ENCODE results near the gene IRGC.

The IRGC gene

DNA sequence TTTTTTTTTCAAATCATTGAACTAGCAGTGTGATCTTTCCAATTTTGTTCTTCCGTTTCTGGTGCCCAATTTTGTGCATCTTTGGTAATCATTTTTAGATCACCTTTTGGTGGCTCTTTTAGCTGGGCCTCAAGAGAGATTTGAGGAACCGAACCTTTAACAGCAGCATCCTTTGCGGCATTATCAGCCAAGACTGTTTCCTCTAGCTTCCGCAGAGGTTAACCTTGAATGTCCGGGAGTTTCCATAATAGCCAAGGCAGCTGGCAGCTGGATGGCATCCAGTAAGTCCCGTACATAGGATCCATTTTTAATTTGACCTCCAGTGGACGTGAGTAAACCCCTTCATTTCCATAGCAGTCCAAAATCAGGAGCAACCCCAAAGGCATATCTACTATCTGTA, 9.6 kb downstream of the IRGC start:
- DNase-seq, result no peak

DNA sequence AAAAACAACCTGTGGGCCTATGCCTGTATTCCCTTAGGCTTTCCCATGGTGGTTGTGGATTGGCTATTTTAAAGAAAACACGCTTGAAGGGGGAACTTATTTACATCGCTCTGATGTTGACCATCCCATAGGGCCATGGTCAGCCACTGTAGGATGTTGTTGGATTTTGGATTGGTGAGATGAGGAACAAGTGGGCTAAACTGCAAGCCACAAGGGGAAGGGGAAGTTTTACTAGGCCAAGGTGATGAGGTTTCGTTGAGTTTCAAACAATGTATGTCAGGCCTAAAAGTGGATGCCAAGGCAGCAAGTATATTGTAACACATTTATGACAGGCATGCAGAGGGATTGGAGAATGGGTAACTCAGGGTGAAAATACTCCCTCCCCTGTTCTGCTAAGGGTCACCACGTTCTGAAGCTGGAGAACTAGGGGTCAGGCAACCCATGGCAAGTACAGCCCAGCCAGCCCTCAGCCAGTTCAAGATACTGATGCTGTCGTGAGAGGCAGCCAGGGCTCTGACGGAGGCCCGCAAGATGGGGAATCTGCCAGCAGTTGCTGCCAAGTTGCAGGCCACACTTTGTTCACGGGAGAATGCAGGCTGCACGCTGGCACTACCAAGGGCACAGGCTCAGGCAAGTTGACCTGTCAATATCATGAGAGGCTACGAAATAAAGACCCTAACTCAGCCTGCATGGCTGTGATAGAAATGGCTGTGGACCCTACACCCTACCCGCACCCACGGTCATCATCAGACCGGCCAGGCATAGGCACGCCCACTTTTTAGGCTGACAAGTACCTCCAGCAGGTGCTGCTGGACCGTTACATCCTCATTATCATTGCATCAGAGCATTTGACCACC, 11.1 kb downstream of the IRGC start:
- DNase-seq, result no peak

DNA sequence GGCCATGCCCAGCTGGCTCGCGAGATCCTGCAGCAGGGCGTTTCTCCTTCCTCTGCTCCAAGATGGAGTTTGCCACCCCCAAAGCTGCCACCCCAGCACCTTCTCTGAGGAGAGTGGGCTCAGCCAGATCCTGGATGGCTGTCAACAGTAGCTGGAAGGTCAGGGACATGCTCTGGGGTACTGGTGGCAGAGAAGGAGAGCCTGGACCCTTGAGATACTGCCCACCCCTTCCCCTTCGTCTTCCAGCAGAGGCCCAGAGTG, 11.6 kb downstream of the IRGC start:
- DNase-seq, result no peak

DNA sequence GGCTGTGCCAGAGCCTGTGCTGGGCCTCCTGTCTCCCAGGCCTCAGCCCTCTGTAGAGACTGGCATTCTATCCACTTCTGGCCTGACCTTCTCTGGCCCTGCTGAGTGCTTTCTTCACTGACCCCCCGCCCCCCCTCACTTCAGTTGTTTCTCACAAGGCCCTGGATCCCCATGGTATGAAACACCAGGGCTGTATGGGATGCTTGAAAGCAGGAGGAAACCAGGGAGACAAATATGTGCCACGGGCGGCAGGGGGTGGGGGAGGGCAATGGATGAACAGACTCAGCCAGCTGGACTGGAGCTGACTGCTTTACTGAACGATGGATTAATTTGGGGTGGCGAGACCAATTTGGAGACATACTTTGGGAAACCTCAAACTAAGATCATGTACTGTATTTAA, 14.0 kb downstream of the IRGC start:
- DNase-seq, result no peak

DNA sequence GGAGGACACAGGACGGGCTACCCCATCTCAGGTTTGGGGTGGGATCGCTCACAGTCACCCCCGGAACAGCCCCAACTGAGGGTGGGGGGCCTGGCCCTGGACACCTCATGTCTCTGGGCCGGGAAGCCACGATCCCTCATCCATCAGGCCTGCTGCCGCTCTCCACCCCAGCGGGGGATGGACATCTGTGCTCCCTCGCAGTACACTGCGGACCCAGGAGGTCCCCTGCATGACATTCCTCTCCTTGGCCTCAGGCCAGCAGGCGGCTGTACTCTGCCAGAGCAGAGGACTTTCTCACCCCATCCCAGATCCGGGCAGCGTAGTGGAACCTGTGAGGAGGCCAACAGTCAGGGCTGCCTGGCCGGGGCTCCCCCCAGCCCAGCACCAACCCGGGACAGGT, 15.5 kb downstream of the IRGC start:
- no peak for DNase-seq

DNA sequence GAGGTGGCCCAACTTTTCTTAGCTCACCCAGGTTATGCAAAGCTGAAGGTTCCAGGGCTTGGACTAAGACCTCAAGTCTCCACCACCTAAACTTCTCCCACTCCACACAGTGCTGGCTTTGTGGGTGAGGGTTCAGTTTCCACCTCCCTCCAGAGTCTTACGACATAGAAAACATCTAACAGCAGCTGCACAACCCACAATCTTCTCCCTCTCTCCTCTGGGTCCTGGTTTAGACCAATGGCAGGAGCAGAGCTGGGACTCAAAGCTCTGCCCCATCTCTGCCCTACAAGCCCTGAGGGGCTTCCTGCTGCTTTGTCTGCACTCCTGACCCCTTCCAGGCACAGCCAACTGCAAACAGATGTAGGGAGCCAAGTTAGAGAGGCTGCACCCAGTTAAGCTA, 16.0 kb downstream of the IRGC start:
- DNase-seq, result no peak

DNA sequence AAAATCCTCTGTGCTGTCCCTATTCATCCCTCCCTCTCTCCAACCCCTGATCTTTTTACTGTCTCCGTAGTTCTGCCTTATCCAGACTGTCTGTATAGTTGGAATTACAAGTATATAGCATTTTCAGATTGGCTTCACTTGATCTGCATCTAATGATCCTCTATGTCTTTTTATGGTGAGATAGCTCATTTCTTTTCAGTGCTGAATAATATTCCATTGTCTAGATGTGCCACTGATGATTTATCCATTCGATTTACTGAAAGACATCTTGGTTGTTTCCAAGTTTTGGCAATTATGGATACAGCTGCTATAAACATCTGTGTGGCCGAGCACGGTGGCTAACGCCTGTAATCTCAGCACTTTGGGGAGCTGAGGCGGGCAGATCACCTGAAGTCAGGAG, 19.1 kb downstream of the IRGC start:
- no peak for DNase-seq

DNA sequence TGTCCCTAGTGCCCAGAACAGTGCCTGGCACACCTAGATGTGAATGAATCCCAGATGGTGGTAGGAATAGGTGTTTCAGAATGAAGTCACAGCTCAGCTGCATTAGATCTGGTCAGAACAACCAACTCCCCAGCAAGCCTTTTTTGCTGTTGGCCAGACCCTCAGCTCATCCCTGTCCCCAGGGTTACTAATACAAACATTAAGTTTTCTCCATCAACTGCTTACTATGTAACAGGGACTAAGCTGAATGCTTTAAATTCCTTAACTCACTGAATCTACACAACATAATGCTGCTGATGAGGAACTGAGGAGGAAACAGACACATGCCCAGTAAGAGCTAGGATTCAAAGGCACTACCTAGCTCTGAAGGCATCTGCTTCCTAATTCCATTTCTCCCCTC, 20.1 kb downstream of the IRGC start:
- no peak for DNase-seq

DNA sequence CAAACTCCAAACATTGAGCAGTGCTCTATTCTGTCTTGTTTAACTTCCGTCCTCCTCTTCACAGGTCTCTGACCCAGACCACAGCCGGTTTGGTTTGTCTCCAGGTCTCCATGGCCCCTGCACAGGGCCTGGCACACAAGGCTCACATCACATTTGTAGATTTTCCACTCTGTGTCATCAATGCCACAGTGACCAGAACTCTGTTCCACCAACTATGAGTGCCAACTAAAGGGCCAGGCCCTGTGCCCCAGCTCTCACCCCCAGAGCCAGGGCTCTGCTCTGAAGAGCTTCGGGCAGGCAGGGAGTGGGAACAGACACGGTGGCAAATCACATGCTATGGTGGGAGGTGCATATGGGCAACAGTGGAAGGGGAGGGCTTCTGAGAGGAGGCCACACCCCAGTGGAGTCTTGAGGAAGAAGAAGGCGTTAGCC, 22.9 kb downstream of the IRGC start:
- no peak for DNase-seq

DNA sequence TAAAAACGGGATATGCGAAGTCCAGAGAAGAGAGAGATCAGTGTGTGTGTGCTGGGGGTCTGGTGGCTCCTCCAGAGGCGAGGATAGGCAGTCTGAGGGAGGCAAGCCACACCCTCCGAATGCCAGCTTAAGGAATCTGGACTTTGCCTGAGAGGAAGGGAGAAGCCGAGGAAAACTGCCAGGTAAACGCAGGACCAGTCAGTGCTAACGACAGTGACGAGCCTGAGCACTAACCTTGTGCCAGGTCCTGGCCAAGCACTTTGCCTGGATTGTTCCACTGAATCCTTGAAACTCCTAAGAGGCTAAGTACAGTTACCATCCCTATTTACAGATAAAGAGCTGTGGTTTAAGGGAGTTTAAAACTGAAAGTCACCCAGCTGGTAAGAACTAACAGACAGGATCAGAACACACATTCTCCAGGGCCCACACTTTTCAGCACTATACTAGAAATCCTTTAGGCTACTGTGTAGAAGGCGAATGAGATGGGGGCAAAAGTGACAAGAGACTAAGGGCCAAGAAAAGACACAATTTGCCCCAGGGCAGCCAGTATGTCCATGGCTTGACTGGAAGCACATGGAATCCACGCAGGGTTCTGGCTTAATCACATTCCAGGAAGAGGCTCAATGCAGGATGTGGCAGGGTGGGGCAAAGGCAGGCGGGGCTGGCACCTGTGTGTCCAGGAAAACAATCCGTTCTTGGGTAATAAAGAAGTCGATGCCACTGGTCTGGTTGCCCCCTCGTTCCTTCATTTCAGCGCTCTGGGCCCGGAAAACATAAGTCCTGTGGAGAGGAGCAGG, 23.8 kb downstream of the IRGC start:
- DNase-seq, result no peak

DNA sequence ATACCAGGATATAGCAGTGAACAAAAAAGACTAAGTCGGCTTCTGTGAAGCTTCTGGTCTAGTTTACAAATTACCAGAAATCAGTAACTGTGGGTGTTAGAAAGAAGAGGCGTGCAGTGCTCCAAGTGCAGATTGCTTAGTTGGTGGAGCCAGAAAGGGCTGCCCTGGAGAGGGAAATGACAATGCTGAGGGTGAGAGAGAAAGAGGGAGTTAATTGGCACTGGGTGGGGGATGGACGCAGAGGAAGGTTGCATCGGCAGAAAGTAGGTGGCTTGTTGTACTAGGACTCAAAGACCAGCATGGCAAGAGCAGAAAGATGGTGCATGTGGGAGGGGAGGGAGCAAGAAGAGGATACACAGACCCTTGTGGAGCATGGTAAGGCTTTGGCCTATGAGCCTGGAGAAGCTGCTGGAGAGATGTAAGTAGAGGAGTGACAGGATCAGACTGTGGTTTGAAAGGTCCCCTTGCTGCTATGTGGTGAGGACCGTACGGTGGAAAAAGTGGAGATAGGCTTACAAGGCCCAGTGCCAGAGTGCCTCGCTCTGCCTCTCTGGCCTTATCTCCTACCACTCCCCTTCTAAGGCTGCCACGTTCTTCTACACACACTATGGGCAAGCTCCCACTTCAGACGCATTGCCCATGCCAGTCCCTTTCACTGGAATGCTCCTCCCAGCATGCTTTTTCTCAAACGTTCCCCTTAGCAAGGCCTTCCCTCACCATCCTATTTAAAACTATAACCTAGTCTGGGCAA, 25.4 kb downstream of the IRGC start:
- DNase-seq, result no peak

DNA sequence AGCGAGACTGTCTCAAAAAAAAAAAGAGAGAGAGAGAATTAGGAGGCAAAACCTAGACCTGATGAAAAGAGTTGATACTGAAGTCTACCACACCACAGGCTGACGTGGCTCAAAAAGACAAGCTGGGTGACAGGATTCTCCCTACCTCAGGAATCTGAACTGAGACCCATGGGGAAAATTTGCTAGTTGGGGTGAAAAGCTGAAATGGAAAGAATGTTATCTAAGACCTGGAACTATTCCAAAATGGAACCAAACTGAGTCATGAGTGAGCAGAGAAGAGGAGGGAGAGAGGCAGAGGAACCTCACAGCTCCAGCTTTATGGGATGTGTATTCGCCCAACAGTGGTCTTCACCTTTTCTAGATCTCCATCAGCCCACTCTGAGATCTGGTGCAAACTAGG, 27.2 kb downstream of the IRGC start:
- no peak for DNase-seq

DNA sequence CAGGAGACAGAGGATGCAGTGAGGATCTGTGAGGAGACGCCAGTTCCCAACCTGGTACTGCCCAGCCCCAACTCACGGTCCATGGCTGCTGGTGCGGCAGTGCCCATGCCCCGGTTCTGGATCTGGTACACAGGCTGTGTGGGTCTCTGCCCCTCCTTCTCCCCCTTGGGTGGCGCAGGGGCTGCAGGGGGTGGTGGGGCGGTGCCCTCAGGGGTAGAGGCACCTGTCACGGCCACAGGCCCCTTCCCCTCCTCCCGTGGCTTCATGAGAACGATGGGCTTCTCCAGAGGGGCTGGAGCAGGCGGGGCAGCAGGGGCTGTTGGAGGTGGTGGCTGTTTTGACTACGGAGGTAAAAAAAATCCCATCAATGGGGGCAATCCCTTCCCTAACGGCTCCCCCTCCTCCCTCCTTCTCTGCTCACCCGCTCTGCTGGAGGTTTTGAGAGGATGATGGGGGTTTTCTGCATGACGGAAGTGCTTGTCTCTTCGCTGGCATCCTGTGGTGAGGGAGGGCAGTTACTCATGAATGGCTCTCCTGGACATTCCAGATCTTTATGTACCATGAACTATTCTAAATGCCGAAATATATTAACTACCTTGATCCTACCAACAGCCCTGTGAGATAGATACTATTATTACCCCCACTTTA, 31.8 kb downstream of the IRGC start:
- no peak for DNase-seq

DNA sequence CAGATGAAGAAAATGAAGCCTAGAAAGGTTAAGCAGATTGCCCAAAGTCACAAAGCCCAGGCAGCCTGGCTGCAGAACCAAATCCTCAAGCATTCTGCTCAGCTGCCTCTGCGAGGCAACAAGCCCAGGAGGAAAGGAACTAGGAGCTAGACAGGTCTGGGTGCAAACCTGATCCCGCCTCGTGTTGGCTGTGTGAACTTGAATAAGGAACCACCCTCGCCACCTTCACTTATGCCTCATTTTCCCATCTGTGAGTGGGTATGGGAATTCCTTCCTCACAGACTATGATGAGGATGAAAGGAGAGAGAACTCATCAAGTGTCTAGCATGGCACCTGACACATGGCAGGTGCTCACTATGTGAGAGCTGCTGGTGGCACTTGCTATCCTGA, 32.3 kb downstream of the IRGC start:
- DNase-seq, result no peak

DNA sequence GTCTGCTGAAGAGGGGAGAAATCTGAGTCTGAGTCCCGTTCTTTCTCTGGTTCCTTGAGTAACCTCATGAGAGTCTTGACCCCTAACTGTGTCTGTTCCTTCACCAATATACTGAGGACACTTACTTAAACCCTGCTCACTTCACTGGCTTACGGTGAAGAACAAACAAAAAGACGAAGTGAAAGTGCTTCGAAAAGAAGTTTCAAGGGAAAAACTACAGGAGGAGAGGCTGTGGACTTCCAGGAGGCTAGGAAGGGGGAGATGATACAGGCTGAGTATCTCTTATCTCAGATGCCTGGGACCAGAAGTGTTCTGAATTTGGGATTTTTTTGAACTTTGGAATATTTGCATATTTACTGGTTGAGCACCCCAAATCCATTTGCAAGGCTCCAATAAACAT, 32.8 kb downstream of the IRGC start:
- no peak for DNase-seq

DNA sequence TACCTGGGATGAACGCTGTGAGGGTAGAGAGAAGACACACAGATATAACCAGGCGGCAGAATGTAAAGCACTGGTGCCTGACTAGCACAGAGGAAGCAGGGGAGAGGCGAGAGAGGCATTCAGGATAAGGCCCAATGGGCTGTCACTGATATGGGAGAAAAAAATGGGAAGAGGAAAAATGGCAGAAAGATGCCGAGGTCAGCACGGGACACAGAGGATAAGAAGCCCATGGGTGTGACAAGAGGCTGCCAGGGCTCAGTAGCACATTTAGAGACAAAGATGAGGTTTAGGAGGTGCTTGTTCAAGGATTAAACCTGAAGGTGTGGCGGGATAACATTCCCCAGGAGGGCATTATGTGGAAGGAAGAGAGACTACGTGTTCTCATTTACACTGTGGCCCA, 33.3 kb downstream of the IRGC start:
- no peak for DNase-seq

DNA sequence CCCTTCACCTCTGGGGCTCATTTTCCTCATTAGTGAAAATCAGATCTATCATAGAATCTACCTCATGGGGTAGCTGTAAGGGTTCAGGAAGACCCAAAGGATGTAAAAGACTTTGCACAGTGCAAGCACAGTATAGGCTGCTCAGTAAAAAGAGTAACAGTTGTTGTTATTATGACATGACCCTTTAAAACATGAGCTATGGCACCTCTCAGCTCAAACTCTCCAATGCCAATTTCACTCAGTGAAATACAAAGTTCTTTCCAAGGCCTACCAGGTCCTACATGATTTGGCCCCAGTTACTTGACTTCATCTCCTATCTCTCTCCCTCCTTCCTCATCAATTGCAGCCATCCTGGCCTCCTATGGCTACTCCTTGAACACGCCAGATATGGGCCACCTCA, 34.0 kb downstream of the IRGC start:
- DNase-seq, result no peak

DNA sequence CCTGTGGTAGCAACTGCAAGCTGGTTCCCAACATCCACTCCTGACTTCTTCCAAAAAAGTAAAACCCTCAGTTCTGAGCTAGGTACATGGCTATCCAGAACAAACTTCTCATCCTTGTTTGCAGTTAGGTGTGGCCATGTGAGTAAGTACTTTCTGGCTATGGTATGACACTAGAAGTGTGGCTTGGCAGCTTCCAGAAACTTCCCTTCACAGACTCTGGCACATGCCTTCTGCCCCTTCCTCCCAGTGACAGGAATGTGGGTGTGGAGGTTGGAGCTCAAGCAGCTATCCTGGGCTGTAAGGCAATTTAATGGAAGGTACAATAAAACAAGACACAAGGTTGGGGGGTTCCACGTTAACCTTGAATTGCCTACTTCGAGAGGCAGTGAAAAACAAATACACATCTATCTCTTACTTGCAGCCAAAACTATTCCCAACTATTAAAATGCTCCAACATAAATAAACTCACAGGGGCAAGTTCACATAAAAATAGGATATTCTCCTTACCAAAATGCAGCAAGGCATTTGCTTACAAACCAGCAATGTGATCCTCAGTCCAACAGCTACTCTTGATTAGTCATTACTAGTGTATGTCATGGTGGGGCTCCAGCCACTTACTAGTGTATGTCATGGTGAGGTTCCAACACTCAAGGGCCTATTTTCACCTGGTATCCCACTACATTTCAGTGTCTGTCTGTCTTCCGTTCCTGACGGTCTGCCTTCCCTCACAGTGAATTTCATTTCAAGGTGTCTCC, 35.8 kb downstream of the IRGC start:
- no peak for DNase-seq

DNA sequence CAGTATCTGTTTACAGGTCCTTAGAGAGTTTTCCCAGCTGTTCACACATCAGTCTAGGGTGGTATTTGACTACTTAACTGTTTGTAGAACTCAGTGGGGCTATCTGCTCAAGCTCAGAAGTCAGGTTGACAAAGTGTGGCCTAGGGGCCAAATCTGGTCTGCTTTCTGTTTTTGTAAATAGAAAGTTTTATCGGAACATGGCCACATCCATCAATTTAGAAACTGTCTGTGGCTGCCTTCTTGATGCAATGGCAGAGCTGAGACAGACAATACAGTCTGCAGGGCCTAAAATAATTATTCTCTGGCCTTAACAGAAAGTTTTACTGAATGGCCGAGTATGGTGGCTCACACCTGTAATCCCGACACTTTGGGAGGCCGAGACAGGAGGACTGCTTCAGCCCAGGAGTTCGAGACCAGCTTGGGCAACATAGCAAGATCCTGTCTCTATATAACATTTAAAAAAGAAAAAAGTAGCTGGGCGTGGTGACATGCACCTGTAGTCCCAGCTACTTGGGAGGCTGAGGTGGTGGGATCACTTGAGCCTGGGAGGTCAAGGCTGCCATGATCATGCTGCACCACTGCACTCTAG, 36.5 kb downstream of the IRGC start:
- DNase-seq, result no peak

DNA sequence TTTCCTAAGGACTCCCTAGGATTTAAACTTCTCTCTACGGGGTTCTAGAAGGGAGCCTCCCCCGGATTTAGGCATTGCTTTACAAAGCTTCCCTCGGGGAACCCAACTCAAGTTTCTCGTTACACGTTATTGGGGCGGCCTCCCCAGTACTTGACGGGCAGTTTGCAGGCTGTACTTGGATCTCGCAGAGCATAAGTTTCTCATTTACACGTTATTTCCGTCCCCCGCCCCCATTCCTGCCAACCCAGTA, 38.3 kb downstream of the IRGC start:
- DNase-seq, result no peak

DNA sequence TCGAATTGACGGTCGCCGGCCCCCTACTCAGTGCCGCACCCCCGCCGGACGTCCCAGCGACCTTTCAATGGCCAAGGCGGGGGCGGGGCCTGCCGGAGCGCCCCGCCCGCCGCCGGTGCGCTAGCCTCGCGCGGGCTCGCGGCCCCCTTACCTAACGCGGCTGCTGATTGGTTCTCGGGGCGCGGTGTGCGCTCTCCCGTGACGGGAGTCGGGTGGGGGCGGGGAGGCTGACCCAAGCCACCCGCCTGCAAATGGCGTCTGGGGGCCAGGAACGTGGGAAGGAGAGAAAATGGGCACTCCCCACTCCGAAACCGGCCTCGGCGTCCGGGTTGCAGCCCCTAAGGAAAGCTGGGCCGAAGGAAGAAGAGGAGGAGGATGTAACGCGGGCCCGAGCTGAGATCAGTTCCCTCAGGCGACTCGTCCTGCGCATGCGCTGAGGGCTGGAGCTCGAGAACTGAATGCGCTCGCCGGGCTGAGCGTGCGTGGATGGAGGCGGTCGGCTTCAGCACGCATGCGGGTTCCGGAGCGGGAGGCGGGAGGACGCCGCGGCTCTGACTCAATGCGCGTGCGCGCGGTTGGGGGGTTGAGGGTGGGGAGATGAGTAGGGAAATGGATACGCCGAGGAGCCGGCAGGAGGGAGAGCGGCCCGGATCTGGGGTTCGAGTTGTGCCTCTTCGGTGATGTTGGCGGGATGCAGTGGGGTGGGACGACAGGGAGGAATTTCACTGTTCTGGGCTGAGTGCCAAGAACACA, 38.8 kb downstream of the IRGC start, which contains the start of gene SMG9:
Gene SMG9 (minus strand): TSS at position 460 of the 753 bp plus-strand sequence. CDS start 4,221 bp downstream, outside the sequence.
- peak; percentile 99 for DNase-seq
